Heart left ventricle (tissue), 16 donors: ENCODE measurements around the gene IL22RA1. TPM values are rescaled to one million over a fixed set of nuclear protein-coding genes. Genes with fewer than 3 reads are reported as not detected.

ENCODE experiments used
- ATAC-seq, 4 donors: fragments of 200-7000 bp; cut with Tn5 transposase; one replicate each; pipeline ENCODE4 v1.9.1; 2020 to 2022; ENCODE audit warnings: moderate library complexity in 4 of 4, mild to moderate bottlenecking in 3 of 4, moderate number of reproducible peaks in 1 of 4
- DNase-seq, 5 donors: peaks; one replicate each; pipeline ENCODE4 v3.0.0-alpha.2; 2020
- H3K27ac ChIP-seq, 12 donors: fragments of 200-600 bp; sonication (generic) in 4 of 12; one replicate each; pipeline versions ENCODE4 v1.5.0 to v1.8.0; 2016 to 2022; ENCODE audit warnings: mild to moderate bottlenecking in 2 of 12
- H3K27me3 ChIP-seq, 9 donors: fragments of 200-600 bp; sonication (generic) in 2 of 9; one replicate each; pipeline versions ENCODE4 v1.5.1 to v1.8.0; 2016 to 2022; ENCODE audit warnings: mild to moderate bottlenecking in 3 of 9
- H3K36me3 ChIP-seq, 9 donors: fragments of 200-600 bp; sonication (generic) in 2 of 9; one replicate each; pipeline versions ENCODE4 v1.5.0 to v1.8.0; 2018 to 2022; ENCODE audit warnings: mild to moderate bottlenecking in 2 of 9
- H3K4me1 ChIP-seq, 12 donors: fragments of 200-600 bp; sonication (generic) in 4 of 12; one replicate each; pipeline versions ENCODE4 v1.5.0 to v1.8.0; 2016 to 2022; ENCODE audit warnings: mild to moderate bottlenecking in 3 of 12
- H3K4me3 ChIP-seq, 12 donors: fragments of 200-600 bp; sonication (generic) in 4 of 12; one replicate each; pipeline versions ENCODE4 v1.5.0 to v1.8.0; 2017 to 2022; ENCODE audit warnings: mild to moderate bottlenecking in 9 of 12, moderate library complexity in 4 of 12
- H3K9me3 ChIP-seq, 12 donors: fragments of 200-600 bp; sonication (generic) in 4 of 12; one replicate each; pipeline versions ENCODE4 v1.5.0 to v1.8.0; 2016 to 2022; ENCODE audit warnings: mild to moderate bottlenecking in 1 of 12
- POLR2A ChIP-seq, 2 donors: fragments of 450-650 bp; IDR thresholded peaks; one replicate each; pipeline ENCODE4 v1.6.1; 2017; ENCODE audit warnings: antibody characterized with exemption in 2 of 2, mild to moderate bottlenecking in 2 of 2, moderate library complexity in 2 of 2
- WGBS, 4 donors: extraction: QIAGEN DNeasy Blood & Tissue Kit in 2 of 4; methylation state at CpG; one replicate each; pipeline versions ENCODE4 v1.1.5 to v1.1.7; 2013 to 2018; 5-methylcytosine and 5-hydroxymethylcytosine counted together
- intact Hi-C, 10 donors: fragments of 100-400 bp; cut with DNase I; formaldehyde crosslinking; loops; one replicate each; pipeline versions ENCODE4 v1.11.1 to v1.14.2; 2022
- polyA plus RNA-seq, 2 donors: library from polyadenylated mRNA; stranded (reverse); fragments of 200-250 nt; gene quantifications; one replicate each; pipeline ENCODE4 v1.2.3, GENCODE V29; 2013
- total RNA-seq, 9 donors: library from RNA; depleted of rRNA in 2 of 9; stranded (reverse); fragments of >200 nt in 2 of 9; fragmentation: NEBNext Ultra II Directional in 3 of 9; extraction: Animal tissue kit (Norgen Biotek cat#: 25700) in 3 of 9; gene quantifications; one replicate each; pipeline versions ENCODE4 v1.1.0 to v1.2.4, GENCODE V29; 2016 to 2023
- TF ChIP-seq, protein P1 (sequence below), 12 donors: fragments of 200-600 bp; sonication (generic) in 4 of 12; IDR thresholded peaks; one replicate each; pipeline versions ENCODE4 v1.5.0 to v1.8.0; 2018 to 2022; ENCODE audit warnings: antibody characterized with exemption in 12 of 12, mild to moderate bottlenecking in 5 of 12
- donor health status: ischemic (EF 13 %, LVEDD 7.1; RV severe dilation, severe dysfunction).
- donor health status: healthy with polysubstance abuse.
- donor health status: DM: no; HTN: yes; CAD: no.
- donor health status: DM: no; HTN: no; CAD: no.
- donor health status: ischemic (EF 25% LVEDD 6.9; RV normal size, moderate dysfunction).
- donor health status: ischemic (EF 25% LVEDD 5.7; RV mildly dilated, moderate dysfunction).
- donor health status: healthy.
- donor health status: DM: yes; HTN: yes; CAD: no.
- donor health status: ischemic (EF 35%, LVEDD 5.7; RV mildly dilated, moderate dysfunction).
- donor health status: nonischemic (EF 11% LVEDD 7.7; RV severe dilation, severe dysfunction).
- donor health status: DM: yes; HTN: yes; CAD: no.
- donor health status: PGD.
- donor health status: ischemic (EF 29% LVEDD 5.4; RV normal size, mild dysfunction).
- donor health status: nonischemic (EF 23%, LVEDD 6.1; RV moderate dilation, normal function).

The IL22RA1 gene
- total and polyA plus RNA-seq, 11 donors = 0.04 to 1.3 (median 0.36) TPM; not detected in 3

DNA sequence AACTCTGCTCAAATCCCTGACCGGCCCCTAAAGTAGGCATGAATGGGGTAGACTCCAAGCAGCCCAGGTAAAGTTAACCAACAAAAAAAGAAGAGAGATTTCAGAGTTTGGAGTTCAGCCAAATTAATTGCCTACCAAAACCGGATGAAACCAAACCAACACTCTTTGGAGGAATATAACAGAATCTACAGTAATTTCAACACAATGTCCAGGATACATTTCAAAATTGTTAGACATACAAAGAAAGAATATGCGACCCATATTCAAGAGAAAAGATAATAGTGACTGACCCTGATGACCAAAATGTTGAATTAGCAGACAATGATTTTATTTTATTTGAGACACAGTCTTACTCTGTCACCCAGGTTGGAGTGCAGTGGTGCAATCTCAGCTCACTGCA lies 12.6 kb downstream of the IL22RA1 start:
- no peak overlapping the region for H3K4me3 ChIP-seq
- TF ChIP-seq, protein P1, sequence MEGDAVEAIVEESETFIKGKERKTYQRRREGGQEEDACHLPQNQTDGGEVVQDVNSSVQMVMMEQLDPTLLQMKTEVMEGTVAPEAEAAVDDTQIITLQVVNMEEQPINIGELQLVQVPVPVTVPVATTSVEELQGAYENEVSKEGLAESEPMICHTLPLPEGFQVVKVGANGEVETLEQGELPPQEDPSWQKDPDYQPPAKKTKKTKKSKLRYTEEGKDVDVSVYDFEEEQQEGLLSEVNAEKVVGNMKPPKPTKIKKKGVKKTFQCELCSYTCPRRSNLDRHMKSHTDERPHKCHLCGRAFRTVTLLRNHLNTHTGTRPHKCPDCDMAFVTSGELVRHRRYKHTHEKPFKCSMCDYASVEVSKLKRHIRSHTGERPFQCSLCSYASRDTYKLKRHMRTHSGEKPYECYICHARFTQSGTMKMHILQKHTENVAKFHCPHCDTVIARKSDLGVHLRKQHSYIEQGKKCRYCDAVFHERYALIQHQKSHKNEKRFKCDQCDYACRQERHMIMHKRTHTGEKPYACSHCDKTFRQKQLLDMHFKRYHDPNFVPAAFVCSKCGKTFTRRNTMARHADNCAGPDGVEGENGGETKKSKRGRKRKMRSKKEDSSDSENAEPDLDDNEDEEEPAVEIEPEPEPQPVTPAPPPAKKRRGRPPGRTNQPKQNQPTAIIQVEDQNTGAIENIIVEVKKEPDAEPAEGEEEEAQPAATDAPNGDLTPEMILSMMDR (IDR thresholded peaks at IDR 0.05) = no peak
- TF ChIP-seq POLR2A (IDR thresholded peaks at IDR 0.05) = no peak
- no peak overlapping the region for H3K27ac ChIP-seq
- DNase-seq = no peak
- H3K27me3 ChIP-seq = no peaks in the 10 kb centered on the region
- intact Hi-C loops = no loop called here
- 80 to 86% (median 84%) methylated on average over 3 of the region's 3 CpGs for WGBS, 4 donors
- peaks cover 0 to 10% (median 0%) of the 10 kb centered on the region in 12 donors for H3K4me1 ChIP-seq
- no peak for ATAC-seq
- peaks cover 0 to 25% (median 9%) of the 10 kb centered on the region in 12 donors for H3K9me3 ChIP-seq
- no peaks in the 10 kb centered on the region for H3K36me3 ChIP-seq

GRCh38 chr1:24127801-24128363 lies 15.1 kb downstream of the IL22RA1 start:
- DNase-seq (peak in 1 of 5 donors; percentile 9), ATAC-seq (no peak)
- Histone ChIP-seq H3K27ac (no peak overlapping the region), H3K4me3 (no peak overlapping the region), H3K9me3 (peaks cover 0 to 25% (median 9%) of the 10 kb centered on the region in 12 donors), H3K4me1 (peaks cover 0 to 10% (median 0%) of the 10 kb centered on the region in 12 donors), H3K36me3 (no peaks in the 10 kb centered on the region), H3K27me3 (no peaks in the 10 kb centered on the region)
- 76 to 89% (median 87%) methylated on average over 7 of the region's 7 CpGs for WGBS, 4 donors
- no peak for TF ChIP-seq POLR2A (IDR thresholded peaks at IDR 0.05)
- TF ChIP-seq, protein P1 (IDR thresholded peaks at IDR 0.05) = no peak
- intact Hi-C loops = no loop called here

GRCh38 chr1:24127134-24127800 lies 15.7 kb downstream of the IL22RA1 start:
- Histone ChIP-seq H3K4me1 (peaks cover 0 to 10% (median 0%) of the 10 kb centered on the region in 12 donors), H3K27me3 (no peaks in the 10 kb centered on the region), H3K9me3 (peaks cover 0 to 25% (median 9%) of the 10 kb centered on the region in 12 donors), H3K36me3 (no peaks in the 10 kb centered on the region), H3K4me3 (no peak overlapping the region), H3K27ac (peak overlapping the region in 2 of 12 donors; percentile 72 to 74)
- no peak for TF ChIP-seq POLR2A (IDR thresholded peaks at IDR 0.05)
- TF ChIP-seq, protein P1 (IDR thresholded peaks at IDR 0.05) = no peak
- intact Hi-C loops = no loop called here
- 83 to 89% (median 88%) methylated on average over 3 of the region's 3 CpGs for WGBS, 4 donors
- DNase-seq = no peak
- no peak for ATAC-seq

DNA sequence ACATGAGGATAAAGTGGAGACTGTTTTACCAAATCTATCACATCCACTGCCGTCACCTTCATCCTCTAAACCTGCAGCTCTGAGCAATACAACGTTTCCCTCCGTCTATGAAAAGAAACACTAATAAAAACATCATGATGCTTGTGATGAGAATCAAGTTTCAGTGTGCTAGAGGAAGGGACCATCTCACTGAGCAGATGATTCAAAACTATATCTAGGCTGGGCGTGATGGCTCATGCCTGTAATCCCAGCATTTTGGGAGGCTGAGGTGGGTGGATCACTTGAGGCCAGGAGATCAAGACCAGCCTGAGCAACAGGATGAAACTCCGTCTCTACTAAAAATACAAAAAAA lies 16.3 kb downstream of the IL22RA1 start:
- 70 to 81% (median 73%) methylated on average over 5 of the region's 5 CpGs for WGBS, 4 donors
- intact Hi-C loops = no loop called here
- H3K27me3 ChIP-seq = no peaks in the 10 kb centered on the region
- H3K4me1 ChIP-seq = peaks cover 0 to 10% (median 0%) of the 10 kb centered on the region in 12 donors
- H3K36me3 ChIP-seq = no peaks in the 10 kb centered on the region
- H3K4me3 ChIP-seq = no peak overlapping the region
- TF ChIP-seq POLR2A (IDR thresholded peaks at IDR 0.05) = no peak
- TF ChIP-seq, protein P1 (IDR thresholded peaks at IDR 0.05) = no peak
- DNase-seq (no peak), ATAC-seq (no peak)
- peak overlapping the region in 9 of 12 donors; percentile 11 to 81 (median 72) for H3K27ac ChIP-seq
- peaks cover 0 to 25% (median 9%) of the 10 kb centered on the region in 12 donors for H3K9me3 ChIP-seq
